HepG2 (cell line): ENCODE data around the gene SPCS2. TPM values are rescaled to one million over a fixed set of nuclear protein-coding genes. Genes with fewer than 3 reads are reported as not detected.

ENCODE experiments used
- ATAC-seq: fragments of 200-7000 bp; cut with Tn5 transposase; 3 replicates; pipeline ENCODE4 v1.9.1; 2020; ENCODE audit warnings: mild to moderate bottlenecking, moderate library complexity
- BruUV-seq: library from RNA; stranded (reverse); fragments of 400-500 nt; replicated peaks from 2 replicates; lab custom pipeline; 2021; lab: Mats Ljungman, UMichigan
- CTCF ChIA-PET: fragments of 300-600 bp; formaldehyde crosslinking; extraction: SDS; loops from one replicate; lab custom pipeline; 2021; ENCODE audit warnings: low total read pairs, inconsistent platforms, low intra/inter-chr PET ratio; lab: Yijun Ruan, JAX
- POLR2A ChIA-PET: fragments of 350-600 bp; sonication (Branson Sonifier 250); formaldehyde crosslinking; loops from one replicate; lab custom pipeline; 2020; ENCODE audit warnings: antibody characterized with exemption, inconsistent platforms; lab: Yijun Ruan, JAX
- DNase-seq: peaks from one replicate; pipeline ENCODE4 v3.0.0-alpha.2; 2015; ENCODE audit warnings: low spot score
- FAIRE-seq: peaks from 3 replicates; lab custom pipeline; 2011; peaks lifted over from hg19 to GRCh38; lab: Jason Lieb, UNC
- H2AFZ ChIP-seq: one replicate; pipeline ENCODE4 v1.6.1; 2011; ENCODE audit warnings: low read length, inconsistent platforms
- H3K27ac ChIP-seq: fragments of 300-600 bp; 3 replicates; pipeline ENCODE4 v1.8.0; 2011; ENCODE audit warnings: mixed run types, mild to moderate bottlenecking, mixed read lengths, low read length, inconsistent platforms; ENCODE audit not compliant: insufficient read depth; ENCODE audit errors: extremely low read length
- H3K27me3 ChIP-seq, 2 experiments: fragments of 200-600 bp in 1 of 2; 2 replicates in 1 of 2; 3 replicates in 1 of 2; pipeline versions ENCODE4 v1.6.0 to v1.8.0; 2011; ENCODE audit warnings: low read length in 2 of 2, mild to moderate bottlenecking in 2 of 2, moderate library complexity in 2 of 2, inconsistent platforms in 1 of 2; ENCODE audit not compliant: insufficient read depth in 2 of 2, control insufficient read depth in 1 of 2
- H3K36me3 ChIP-seq, 2 experiments: fragments of 200-600 bp in 1 of 2; replicated peaks in 1 of 2; 2 replicates in 1 of 2; 3 replicates in 1 of 2; pipeline versions ENCODE4 v1.5.1 to v1.8.0; 2011; ENCODE audit warnings: low read length in 2 of 2, inconsistent platforms in 1 of 2; ENCODE audit not compliant: insufficient read depth in 2 of 2, control insufficient read depth in 1 of 2
- H3K4me1 ChIP-seq: 2 replicates; pipeline ENCODE4 v1.5.1; 2012; ENCODE audit warnings: low read length, inconsistent platforms; ENCODE audit not compliant: insufficient read depth
- H3K4me2 ChIP-seq: 2 replicates; pipeline ENCODE4 v1.6.0; 2011; ENCODE audit warnings: low read depth, low read length, inconsistent platforms
- H3K4me3 ChIP-seq, 3 experiments: fragments of 200-600 bp in 1 of 3; sonication (generic), shearing (Covaris generic) in 1 of 3; replicated peaks in 1 of 3; 2 replicates each; pipeline ENCODE4 v1.5.1; 2011 to 2016; ENCODE audit warnings: low read length in 3 of 3, inconsistent platforms in 2 of 3, low read depth in 2 of 3, mild to moderate bottlenecking in 2 of 3, control low read depth in 1 of 3, mixed read lengths in 1 of 3; ENCODE audit not compliant: insufficient read depth in 1 of 3
- H3K79me2 ChIP-seq: one replicate; pipeline ENCODE4 v1.6.1; 2011; ENCODE audit warnings: low read length, inconsistent platforms; ENCODE audit not compliant: insufficient read depth
- H3K9ac ChIP-seq: 2 replicates; pipeline ENCODE4 v1.6.0; 2011; ENCODE audit warnings: mild to moderate bottlenecking, low read depth, low read length, inconsistent platforms; ENCODE audit not compliant: insufficient read depth
- H3K9me3 ChIP-seq: 2 replicates; pipeline ENCODE4 v1.5.1; 2012; ENCODE audit warnings: mild to moderate bottlenecking, low read length
- H4K20me1 ChIP-seq: 2 replicates; pipeline ENCODE4 v1.6.0; 2011; ENCODE audit warnings: inconsistent platforms, mild to moderate bottlenecking, low read length, moderate library complexity; ENCODE audit not compliant: insufficient read depth
- BATF2 ChIP-seq: sonication (generic); formaldehyde crosslinking; IDR thresholded peaks from 2 replicates; pipeline ENCODE4 v1.8.0; 2022; ENCODE audit warnings: mild to moderate bottlenecking, missing genetic modification reagents, moderate library complexity
- BCL3 ChIP-seq: sonication (generic); formaldehyde crosslinking; IDR thresholded peaks from 2 replicates; pipeline ENCODE4 v1.5.1; 2020; ENCODE audit warnings: mild to moderate bottlenecking, missing genetic modification reagents, moderate library complexity
- CEBPB ChIP-seq: IDR thresholded peaks from 2 replicates; pipeline ENCODE4 v1.6.1; 2011; ENCODE audit warnings: low read depth, low read length, improper control_type of control experiment, borderline replicate concordance
- HES4 ChIP-seq: sonication (generic); formaldehyde crosslinking; IDR thresholded peaks from 2 replicates; pipeline ENCODE4 v1.9.0; 2021; ENCODE audit warnings: mild to moderate bottlenecking, missing genetic modification reagents, borderline replicate concordance
- MAFK ChIP-seq, 2 experiments: IDR thresholded peaks in 1 of 2; conservative IDR thresholded peaks in 1 of 2; 2 replicates each; pipeline ENCODE4 v1.6.1; 2011; ENCODE audit warnings: improper control_type of control experiment in 2 of 2, low read length in 2 of 2
- PAWR ChIP-seq: sonication (generic); formaldehyde crosslinking; IDR thresholded peaks from 2 replicates; pipeline ENCODE4 v1.4.0; 2020; ENCODE audit warnings: missing genetic modification reagents, mild to moderate bottlenecking, borderline replicate concordance
- ZNF121 ChIP-seq: sonication (generic); formaldehyde crosslinking; IDR thresholded peaks from 2 replicates; pipeline ENCODE4 v1.5.0; 2020; ENCODE audit warnings: mild to moderate bottlenecking, missing genetic modification reagents
- ZNF614 ChIP-seq: IDR thresholded peaks from 2 replicates; pipeline ENCODE4 v1.6.1; 2018; ENCODE audit warnings: missing biosample characterization, missing genetic modification reagents, inconsistent platforms, borderline replicate concordance
- ZNF615 ChIP-seq: sonication (generic); formaldehyde crosslinking; IDR thresholded peaks from 2 replicates; pipeline ENCODE4 v1.5.0; 2020; ENCODE audit warnings: mild to moderate bottlenecking, missing genetic modification reagents, borderline replicate concordance
- ZNF7 ChIP-seq: IDR thresholded peaks from 2 replicates; pipeline ENCODE4 v1.6.1; 2016; ENCODE audit warnings: missing biosample characterization, missing genetic modification reagents
- ZNF766 ChIP-seq: sonication (generic); formaldehyde crosslinking; IDR thresholded peaks from 2 replicates; pipeline ENCODE4 v1.5.0; 2020; ENCODE audit warnings: missing genetic modification reagents, borderline replicate concordance
- WGBS: methylation state at CpG from one replicate; pipeline ENCODE4 v1.1.6; 2017; ENCODE audit warnings: low lambda C conversion rate; 5-methylcytosine and 5-hydroxymethylcytosine counted together
- in situ Hi-C: cut with HindIII; loops from 2 replicates; pipeline ENCODE4 v1.10.0; 2017; ENCODE audit warnings: low pct_unique_long_range_greater_than_20kb; ENCODE audit not compliant: extremely low pct_ligation_motif_present
- intact Hi-C: fragments of 100-400 bp; cut with micrococcal nuclease; formaldehyde crosslinking; loops from one replicate; pipeline ENCODE4 v1.10.0; 2022; ENCODE audit not compliant: unreplicated experiment
- polyA plus RNA-seq, 8 experiments: library from polyadenylated mRNA; depleted of rRNA in 3 of 8; stranded (reverse) in 7 of 8; unstranded in 1 of 8; fragments of >200 nt; fragmentation: Illumina TruSeq in 4 of 8; extraction: Trizol in 4 of 8; gene quantifications; 2 replicates each; pipeline versions ENCODE4 v1.2.1 to v1.2.3, GENCODE V29; 2011 to 2016; ENCODE audit warnings: low read depth in 4 of 8, missing spikeins in 1 of 8, mixed read lengths in 1 of 8; ENCODE audit not compliant: insufficient read depth in 1 of 8
- total RNA-seq, 5 experiments: library from RNA; depleted of rRNA; stranded (reverse); fragments of >200 nt; fragmentation: Illumina TruSeq; extraction: Trizol; gene quantifications; 2 replicates each; pipeline ENCODE4 v1.2.3, GENCODE V29; 2016; ENCODE audit warnings: low read depth in 1 of 5

The SPCS2 gene
- total and polyA plus RNA-seq, 2 of the 13 experiments (the other 11 are each of a cell fraction or from before 2014, with no cell fraction given) = 87.3 to 142 TPM

GRCh38 chr11:74935285-74935684 lies 13.8 kb upstream of the SPCS2 start:
- in situ Hi-C loops = loop anchor here (10.0 kb wide), 1 partner anchor 310 kb away; the partner anchor contains the start of gene TPBGL
- ATAC-seq = no peak
- CTCF ChIA-PET = no interaction called here

More at GRCh38 chr11:74935285-74935684, 13.8 kb upstream of the SPCS2 start:
- WGBS = 91% methylated on average over 2 of the region's 2 CpGs
- Histone ChIP-seq H3K4me1 (no peaks in the 10 kb centered on the region), H3K36me3 (peaks cover 11 to 67% of the 10 kb centered on the region in 2 experiments; a peak in 4 of 5 replicates), H3K27me3 (no peaks in the 10 kb centered on the region), H2AFZ (no peak overlapping the region), H3K27ac (no peak overlapping the region), H3K4me2 (no peak overlapping the region), H3K9me3 (no peaks in the 10 kb centered on the region), H4K20me1 (no peaks in the 10 kb centered on the region), H3K9ac (no peak overlapping the region), H3K79me2 (no peaks in the 10 kb centered on the region), H3K4me3 (no peak overlapping the region)
- intact Hi-C loops = no loop called here
- BruUV-seq = no TSS peak
- TF ChIP-seq BCL3 (CRISPR knock-in tag) = no peak
- TF ChIP-seq ZNF615 (CRISPR knock-in tag) = no peak
- TF ChIP-seq ZNF121 = no peak
- no peak for TF ChIP-seq PAWR
- TF ChIP-seq ZNF614 (CRISPR knock-in tag) = no peak
- no peak for TF ChIP-seq ZNF766 (CRISPR knock-in tag)
- TF ChIP-seq HES4 (CRISPR knock-in tag) = no peak
- no peak for TF ChIP-seq MAFK (conservative IDR thresholded peaks at IDR 0.05 in 1 of 2, IDR thresholded peaks at IDR 0.05 in 1 of 2; ENCODE audit: low read length in 2 of 2)
- no peak for TF ChIP-seq CEBPB
- TF ChIP-seq ZNF7 (CRISPR knock-in tag) = no peak
- no peak for TF ChIP-seq BATF2 (CRISPR knock-in tag)
- no peak for FAIRE-seq
- POLR2A ChIA-PET = no interaction called here
- DNase-seq = no peak
